Activated B cell treated with CpG ODN at 0.5 μM for 24 hours (primary cell): ENCODE results near the gene SH3RF3. TPM values are rescaled to one million over a fixed set of nuclear protein-coding genes. Genes with fewer than 3 reads are reported as not detected.

Experiments
- ATAC-seq: fragments of 200-7000 bp; cut with Tn5 transposase; one replicate; pipeline ENCODE4 v1.10.0; 2021; ENCODE audit warnings: low read depth, mild to moderate bottlenecking, moderate library complexity
- CTCF ChIA-PET: fragments of 350-600 bp; sonication (Branson Sonifier 250); formaldehyde crosslinking; loops from one replicate; lab custom pipeline; 2021; ENCODE audit warnings: antibody characterized with exemption; lab: Charles Lee
- POLR2A ChIA-PET: fragments of 350-600 bp; sonication (Branson Sonifier 250); formaldehyde crosslinking; loops from one replicate; lab custom pipeline; 2021; ENCODE audit warnings: antibody characterized with exemption; lab: Charles Lee
- DNase-seq: peaks from one replicate; pipeline ENCODE4 v3.0.0; 2022
- H3K27ac Mint-ChIP-seq: one replicate; pipeline ENCODE4 v1.8.0; 2020; ENCODE audit warnings: mixed read lengths
- H3K27me3 Mint-ChIP-seq: one replicate; pipeline ENCODE4 v1.8.0; 2021; ENCODE audit warnings: mixed read lengths
- H3K36me3 Mint-ChIP-seq: one replicate; pipeline ENCODE4 v1.8.0; 2021; ENCODE audit warnings: low read depth, mixed read lengths
- H3K4me1 Mint-ChIP-seq: one replicate; pipeline ENCODE4 v1.8.0; 2021; ENCODE audit warnings: mixed read lengths
- H3K4me3 Mint-ChIP-seq: one replicate; pipeline ENCODE4 v1.8.0; 2020; ENCODE audit warnings: mild to moderate bottlenecking, mixed read lengths
- H3K9me3 Mint-ChIP-seq: one replicate; pipeline ENCODE4 v1.8.0; 2020; ENCODE audit warnings: mixed read lengths
- intact Hi-C: fragments of 100-400 bp; cut with micrococcal nuclease; formaldehyde crosslinking; loops from one replicate; pipeline ENCODE4 v1.15.1; 2024
- total RNA-seq: library from RNA; stranded (reverse); gene quantifications from 2 replicates; pipeline ENCODE4 v1.2.3, GENCODE V29; 2022
- TF ChIP-seq, protein P1 (sequence below): fragments of 200-600 bp; IDR thresholded peaks from one replicate; pipeline ENCODE4 v1.8.0; 2022; ENCODE audit warnings: antibody characterized with exemption, mild to moderate bottlenecking

SH3RF3 gene
- total RNA-seq, 1 donor from 2014 or later, result 0.09 TPM

DNA sequence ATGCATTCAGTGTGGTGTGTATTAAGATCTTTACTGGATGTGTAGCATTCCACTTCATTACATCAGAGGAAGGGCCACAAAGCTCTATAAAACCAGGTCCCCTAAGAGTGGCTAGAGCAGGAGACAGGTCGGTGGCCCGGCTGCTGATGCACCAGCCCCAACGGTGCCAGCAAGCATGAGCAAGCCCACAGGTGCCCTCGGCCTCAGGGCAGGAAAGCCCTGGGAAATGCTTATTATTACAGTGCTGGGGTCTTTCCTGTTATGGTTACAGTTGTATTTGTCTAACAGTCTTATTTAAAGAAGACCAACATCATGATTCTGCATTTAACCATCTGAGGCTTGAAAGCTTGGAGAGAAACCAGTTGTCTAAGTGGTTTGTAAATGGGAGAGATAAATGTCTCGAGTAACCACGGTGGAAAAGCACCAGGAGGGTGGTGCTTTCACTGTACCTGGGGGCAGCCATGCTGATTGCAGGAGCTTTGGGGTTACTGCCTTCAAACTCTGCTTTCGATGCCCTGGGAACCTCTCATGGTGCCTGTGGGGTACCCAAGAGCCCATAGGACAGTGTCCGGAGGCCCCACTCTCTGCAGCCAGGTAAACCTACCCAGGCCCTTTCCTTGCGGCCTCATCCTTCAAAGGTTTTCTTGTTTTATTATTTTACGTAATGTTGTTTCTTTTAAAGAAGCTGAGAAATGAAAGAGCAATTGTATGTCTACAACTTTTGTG is 133.1 kb downstream of the SH3RF3 start:
- no peaks in the 10 kb centered on the region for H3K27me3 Mint-ChIP-seq
- TF ChIP-seq, protein P1, sequence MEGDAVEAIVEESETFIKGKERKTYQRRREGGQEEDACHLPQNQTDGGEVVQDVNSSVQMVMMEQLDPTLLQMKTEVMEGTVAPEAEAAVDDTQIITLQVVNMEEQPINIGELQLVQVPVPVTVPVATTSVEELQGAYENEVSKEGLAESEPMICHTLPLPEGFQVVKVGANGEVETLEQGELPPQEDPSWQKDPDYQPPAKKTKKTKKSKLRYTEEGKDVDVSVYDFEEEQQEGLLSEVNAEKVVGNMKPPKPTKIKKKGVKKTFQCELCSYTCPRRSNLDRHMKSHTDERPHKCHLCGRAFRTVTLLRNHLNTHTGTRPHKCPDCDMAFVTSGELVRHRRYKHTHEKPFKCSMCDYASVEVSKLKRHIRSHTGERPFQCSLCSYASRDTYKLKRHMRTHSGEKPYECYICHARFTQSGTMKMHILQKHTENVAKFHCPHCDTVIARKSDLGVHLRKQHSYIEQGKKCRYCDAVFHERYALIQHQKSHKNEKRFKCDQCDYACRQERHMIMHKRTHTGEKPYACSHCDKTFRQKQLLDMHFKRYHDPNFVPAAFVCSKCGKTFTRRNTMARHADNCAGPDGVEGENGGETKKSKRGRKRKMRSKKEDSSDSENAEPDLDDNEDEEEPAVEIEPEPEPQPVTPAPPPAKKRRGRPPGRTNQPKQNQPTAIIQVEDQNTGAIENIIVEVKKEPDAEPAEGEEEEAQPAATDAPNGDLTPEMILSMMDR, result no peak
- no peak for ATAC-seq
- no peaks in the 10 kb centered on the region for H3K36me3 Mint-ChIP-seq
- intact Hi-C loops, result no loop called here
- CTCF ChIA-PET, result no interaction called here
- H3K4me1 Mint-ChIP-seq, result peaks cover 12% of the 10 kb centered on the region
- no peaks in the 10 kb centered on the region for H3K9me3 Mint-ChIP-seq
- H3K4me3 Mint-ChIP-seq, result no peak overlapping the region
- POLR2A ChIA-PET, result no interaction called here
- H3K27ac Mint-ChIP-seq, result no peak overlapping the region
- DNase-seq, result no peak

DNA sequence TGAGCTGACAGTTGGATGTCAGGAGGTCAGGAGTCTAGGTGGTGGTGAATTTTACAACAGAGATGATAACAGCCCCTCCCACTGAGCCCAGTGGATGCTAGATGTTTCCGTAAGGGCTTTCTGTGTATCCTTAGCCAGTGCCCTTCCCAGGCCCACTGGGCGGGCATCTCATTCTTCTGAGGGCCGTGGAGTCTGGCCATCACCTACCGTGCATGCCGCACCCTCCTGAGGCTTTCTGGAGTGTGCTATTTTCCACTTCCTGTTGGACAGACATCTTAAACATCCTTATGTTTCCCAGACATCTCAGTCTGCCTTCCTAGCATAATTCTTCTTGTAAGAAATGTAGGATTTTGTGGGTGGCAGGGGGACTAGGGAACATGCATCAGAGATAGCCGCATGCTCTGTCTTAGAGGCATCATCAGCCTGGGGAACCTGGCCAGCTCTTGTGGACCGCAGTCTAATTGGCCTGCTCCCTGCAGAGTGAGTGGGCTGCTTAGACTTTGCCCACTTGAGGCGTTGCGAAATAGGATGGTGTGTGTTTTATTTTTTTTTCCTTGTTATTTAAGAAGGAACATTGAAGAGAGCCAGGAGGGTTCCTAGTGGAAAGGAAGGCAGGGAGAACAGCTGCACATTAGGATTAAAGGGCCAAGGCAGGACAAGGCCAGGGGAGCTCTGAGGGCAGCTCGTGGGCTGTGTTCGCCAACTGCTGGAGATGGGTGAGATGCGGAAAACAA is 135.8 kb downstream of the SH3RF3 start:
- no peaks in the 10 kb centered on the region for H3K9me3 Mint-ChIP-seq
- no peaks in the 10 kb centered on the region for H3K27me3 Mint-ChIP-seq
- H3K27ac Mint-ChIP-seq, result no peak overlapping the region
- no peak overlapping the region for H3K4me3 Mint-ChIP-seq
- ATAC-seq (no peak), DNase-seq (no peak)
- H3K36me3 Mint-ChIP-seq, result no peaks in the 10 kb centered on the region
- POLR2A ChIA-PET, result no interaction called here
- CTCF ChIA-PET, result no interaction called here
- intact Hi-C loops, result no loop called here
- TF ChIP-seq, protein P1, result no peak
- peaks cover 2% of the 10 kb centered on the region for H3K4me1 Mint-ChIP-seq

DNA sequence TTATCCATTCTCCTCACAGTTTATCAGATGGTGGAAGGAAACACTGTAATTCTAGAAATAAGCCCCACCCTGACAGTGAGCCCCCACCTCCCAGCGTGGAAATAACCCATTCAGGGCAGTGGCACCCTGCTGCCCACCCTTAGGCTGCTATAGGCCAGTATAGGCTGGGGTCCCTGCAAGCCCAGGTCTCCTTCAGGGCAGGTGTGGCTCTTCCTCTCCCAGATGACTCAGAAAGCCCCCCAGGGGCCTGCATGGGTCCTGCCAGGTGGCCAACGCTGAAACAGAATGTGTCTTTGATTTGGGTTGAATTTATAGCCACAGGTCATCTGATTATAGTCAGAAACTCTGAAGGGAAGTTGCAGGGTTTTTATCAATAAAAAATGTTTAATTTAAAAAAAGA is 136.4 kb downstream of the SH3RF3 start:
- TF ChIP-seq, protein P1, result no peak
- no peaks in the 10 kb centered on the region for H3K9me3 Mint-ChIP-seq
- no peak overlapping the region for H3K27ac Mint-ChIP-seq
- ATAC-seq (no peak), DNase-seq (no peak)
- no peaks in the 10 kb centered on the region for H3K36me3 Mint-ChIP-seq
- CTCF ChIA-PET, result no interaction called here
- H3K4me3 Mint-ChIP-seq, result no peak overlapping the region
- H3K27me3 Mint-ChIP-seq, result no peaks in the 10 kb centered on the region
- POLR2A ChIA-PET, result no interaction called here
- intact Hi-C loops, result no loop called here
- no peaks in the 10 kb centered on the region for H3K4me1 Mint-ChIP-seq

DNA sequence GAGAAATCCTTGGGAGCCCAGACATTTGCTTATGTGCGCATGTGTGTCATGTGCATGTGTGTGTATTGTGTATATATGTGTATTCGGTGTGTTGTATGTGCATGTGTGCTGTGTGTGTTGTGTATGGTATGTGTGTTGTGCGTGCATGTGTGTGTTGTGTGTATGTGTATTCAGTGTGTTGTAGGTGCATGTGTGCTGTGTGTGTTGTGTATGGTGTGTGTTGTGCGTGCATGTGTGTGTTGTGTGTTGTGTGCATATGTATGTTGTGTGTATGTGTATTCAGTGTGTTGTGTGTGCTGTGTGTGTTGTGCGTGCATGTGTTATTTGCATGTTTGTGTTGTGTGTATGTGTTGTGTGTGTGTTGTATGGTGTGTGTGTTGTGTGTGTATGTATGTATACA is 136.9 kb downstream of the SH3RF3 start:
- Mint-ChIP-seq H3K9me3 (no peaks in the 10 kb centered on the region), H3K4me1 (no peaks in the 10 kb centered on the region), H3K27me3 (peaks cover 2% of the 10 kb centered on the region), H3K36me3 (no peaks in the 10 kb centered on the region), H3K4me3 (no peak overlapping the region), H3K27ac (no peak overlapping the region)
- DNase-seq, result no peak
- ChIA-PET CTCF (no interaction called here), POLR2A (no interaction called here)
- TF ChIP-seq, protein P1, result no peak
- intact Hi-C loops, result no loop called here
- no peak for ATAC-seq

DNA sequence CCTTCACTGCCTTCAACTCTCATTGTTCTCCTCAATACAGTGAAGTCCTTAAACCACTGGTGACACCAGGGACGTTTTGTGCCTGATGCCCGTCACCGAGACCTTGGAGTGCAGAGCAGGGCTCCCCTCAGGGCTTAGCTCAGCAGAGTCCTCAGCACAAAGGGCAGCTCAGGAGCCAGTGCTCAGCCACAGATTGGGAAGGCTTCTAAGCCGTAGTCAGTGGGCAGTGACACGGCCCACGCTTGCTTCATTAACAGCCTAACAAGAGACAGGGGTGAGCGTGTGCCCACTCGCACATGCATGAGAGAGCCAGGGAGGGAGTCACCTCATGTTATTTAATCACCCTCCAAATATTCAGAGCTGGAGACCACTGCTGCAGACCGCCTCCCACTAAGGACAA is 137.5 kb downstream of the SH3RF3 start:
- H3K36me3 Mint-ChIP-seq, result no peaks in the 10 kb centered on the region
- CTCF ChIA-PET, result no interaction called here
- intact Hi-C loops, result no loop called here

More for the DNA sequence above, 137.5 kb downstream of the SH3RF3 start:
- DNase-seq (no peak), ATAC-seq (no peak)
- H3K27ac Mint-ChIP-seq, result no peak overlapping the region
- H3K4me1 Mint-ChIP-seq, result no peaks in the 10 kb centered on the region
- no peaks in the 10 kb centered on the region for H3K9me3 Mint-ChIP-seq
- TF ChIP-seq, protein P1, result no peak
- H3K4me3 Mint-ChIP-seq, result no peak overlapping the region
- POLR2A ChIA-PET, result no interaction called here
- peaks cover 2% of the 10 kb centered on the region for H3K27me3 Mint-ChIP-seq
